HG03060 (cell line): ENCODE results near the gene AGBL3.

ENCODE experiments used
- ATAC-seq: cut with Tn5 transposase; IDR thresholded peaks from one replicate; pipeline ENCODE4 v1.9.1; 2021; ENCODE audit warnings: low read depth, moderate number of reproducible peaks; ENCODE audit not compliant: unreplicated experiment

Gene AGBL3

DNA sequence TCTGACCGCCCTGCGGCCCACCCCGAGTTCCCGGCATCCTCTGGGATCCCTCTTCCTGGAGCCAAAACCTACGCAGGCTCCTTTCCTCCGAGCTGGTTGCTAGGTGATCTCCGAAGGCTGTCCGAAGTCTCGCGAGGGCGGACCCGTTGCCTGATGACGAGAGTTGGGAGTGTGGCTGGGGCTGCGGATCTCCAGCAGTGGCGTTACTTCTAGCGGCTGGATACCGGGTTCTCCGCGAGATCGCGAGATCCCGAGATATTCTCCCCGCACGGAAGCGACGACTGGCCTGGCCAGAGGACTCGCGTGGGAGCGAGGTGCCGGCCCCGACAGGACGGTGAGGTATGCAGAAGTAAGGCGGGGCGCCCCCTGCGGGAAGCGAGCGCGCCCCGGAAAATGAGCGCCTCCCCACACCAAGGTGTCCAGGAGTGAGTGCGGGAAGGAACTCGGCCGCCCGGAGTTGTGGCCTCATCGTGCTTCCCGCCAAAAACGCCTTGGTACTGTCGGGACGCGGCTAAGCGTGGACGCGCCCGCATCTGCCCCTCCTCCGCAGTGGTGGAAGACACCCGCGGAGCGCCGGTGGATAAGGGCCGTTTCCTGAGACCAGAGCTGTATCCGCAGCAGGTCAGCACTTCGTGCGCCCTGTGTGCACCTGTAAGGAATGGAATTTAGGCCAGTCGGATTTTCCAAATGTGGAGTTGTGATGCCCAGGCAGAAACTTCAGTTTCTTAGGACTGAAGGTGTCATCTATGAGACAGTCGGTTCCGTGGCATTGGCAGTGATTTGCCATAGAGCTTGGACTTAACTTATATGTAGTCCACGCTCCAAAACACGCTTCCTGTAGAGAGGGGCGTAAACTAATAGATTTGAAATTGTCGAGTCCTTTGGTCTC lies at the start of gene AGBL3:
Gene AGBL3, plus strand, starts transcription at position 146 of the 889 bp plus-strand sequence. CDS start 1,426 bp downstream, outside the sequence.
- ATAC-seq, result peak; percentile 83

DNA sequence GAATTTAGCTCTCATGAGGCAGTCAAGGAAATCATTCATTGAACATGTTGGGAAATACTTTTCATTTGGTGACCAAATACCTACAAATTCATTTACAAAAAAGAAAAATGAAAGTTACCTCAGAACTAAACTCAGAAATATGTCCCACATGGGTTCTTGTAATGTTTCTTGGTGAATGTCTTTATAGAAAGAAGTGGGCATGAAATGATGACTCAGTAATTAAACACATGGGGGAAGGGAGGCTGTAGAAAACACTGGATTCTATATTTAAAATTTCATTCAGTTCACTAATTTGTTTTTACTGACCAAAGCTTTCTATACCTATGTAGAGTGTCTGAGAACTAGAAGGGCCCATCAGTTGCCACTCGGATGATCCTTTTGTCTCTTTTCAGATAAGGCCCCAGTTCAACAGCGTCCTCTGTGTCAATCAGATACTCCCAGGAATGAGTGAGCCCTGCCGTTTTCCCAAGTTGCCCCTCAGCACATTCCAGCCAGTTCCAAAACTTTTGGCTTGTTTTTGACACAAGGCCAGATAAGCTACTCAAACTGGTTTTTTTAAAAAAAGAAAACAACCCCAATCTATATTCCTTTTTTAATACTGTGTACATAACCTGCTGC lies 49.3 kb upstream of the AGBL3 start:
- no peak for ATAC-seq

- no peak for ATAC-seq
Measured at GRCh38 chr7:134938141-134938540, 48.2 kb upstream of the AGBL3 start.

GRCh38 chr7:134939136-134939535 lies 47.2 kb upstream of the AGBL3 start:
- ATAC-seq, result no peak

GRCh38 chr7:134940729-134941128 lies 45.6 kb upstream of the AGBL3 start:
- ATAC-seq, result no peak

GRCh38 chr7:134941185-134941900 lies 45.0 kb upstream of the AGBL3 start:
- ATAC-seq, result no peak

- ATAC-seq, result no peak
Measured at GRCh38 chr7:134941952-134942351, 44.4 kb upstream of the AGBL3 start.

- ATAC-seq, result no peak
Measured at GRCh38 chr7:134942690-134943466, 43.4 kb upstream of the AGBL3 start.

DNA sequence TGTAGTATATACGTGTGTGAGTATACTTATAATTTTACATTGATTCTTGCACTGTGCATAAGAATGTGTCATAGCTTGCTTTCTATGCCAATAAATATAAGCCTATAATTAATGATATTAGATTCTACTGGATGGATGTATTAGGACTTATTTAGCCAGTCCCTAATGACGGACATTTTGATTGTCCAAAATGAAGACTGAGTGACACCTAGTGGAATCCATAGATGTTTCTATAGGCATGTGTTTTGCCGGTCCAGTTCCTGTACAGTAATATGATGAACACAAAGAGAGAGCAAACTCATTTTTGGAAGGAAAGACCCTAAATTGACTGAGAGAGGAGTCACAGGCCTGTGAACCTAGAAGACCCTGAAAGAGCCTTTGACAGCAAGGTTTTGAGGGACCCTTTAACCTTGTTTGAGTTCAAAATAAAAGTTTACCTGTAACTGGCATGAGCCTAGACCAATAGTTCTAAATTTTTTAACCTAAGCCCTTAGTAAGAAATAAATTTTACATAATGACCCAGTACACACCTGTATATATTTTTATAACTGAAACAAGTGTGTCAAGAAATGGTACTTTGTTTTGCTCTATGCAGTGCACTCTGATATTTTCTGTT lies 42.4 kb upstream of the AGBL3 start:
- ATAC-seq, result no peak

DNA sequence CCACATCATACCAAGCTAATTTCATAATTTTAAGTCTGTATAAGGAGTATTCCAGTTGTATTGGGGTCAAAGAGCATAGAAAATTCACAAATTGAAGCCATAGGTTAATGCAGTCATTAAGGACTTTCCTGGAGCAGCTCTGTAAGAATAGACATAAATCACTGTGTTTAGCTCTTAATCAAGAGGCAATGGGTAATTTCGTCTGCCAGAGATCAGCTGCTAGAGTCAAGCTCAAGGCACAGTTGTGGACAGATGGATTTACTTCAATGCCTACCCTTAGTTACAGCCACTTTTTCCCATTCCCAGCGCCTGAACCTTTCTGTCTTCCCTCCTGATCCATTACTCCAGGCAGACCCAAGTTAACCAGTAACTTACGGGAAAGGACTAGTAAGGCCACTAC lies 40.6 kb upstream of the AGBL3 start:
- no peak for ATAC-seq

GRCh38 chr7:134946260-134946659 lies 40.0 kb upstream of the AGBL3 start:
- no peak for ATAC-seq

DNA sequence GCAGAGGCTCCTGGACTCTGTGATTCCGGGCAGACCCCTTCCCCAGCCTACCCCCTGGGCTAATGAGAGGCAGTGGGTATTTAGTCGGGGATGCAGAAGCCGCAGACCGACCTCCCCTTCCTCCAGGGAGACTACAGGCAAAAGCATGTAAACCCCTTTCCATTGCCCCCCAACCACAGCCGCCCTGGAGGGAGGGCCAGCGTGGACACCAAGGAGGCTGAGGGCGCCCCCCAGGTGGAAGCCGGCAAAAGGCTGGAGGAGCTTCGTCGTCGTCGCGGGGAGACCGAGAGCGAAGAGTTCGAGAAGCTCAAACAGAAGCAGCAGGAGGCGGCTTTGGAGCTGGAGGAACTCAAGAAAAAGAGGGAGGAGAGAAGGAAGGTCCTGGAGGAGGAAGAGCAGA lies 39.0 kb upstream of the AGBL3 start:
- ATAC-seq, result no peak

DNA sequence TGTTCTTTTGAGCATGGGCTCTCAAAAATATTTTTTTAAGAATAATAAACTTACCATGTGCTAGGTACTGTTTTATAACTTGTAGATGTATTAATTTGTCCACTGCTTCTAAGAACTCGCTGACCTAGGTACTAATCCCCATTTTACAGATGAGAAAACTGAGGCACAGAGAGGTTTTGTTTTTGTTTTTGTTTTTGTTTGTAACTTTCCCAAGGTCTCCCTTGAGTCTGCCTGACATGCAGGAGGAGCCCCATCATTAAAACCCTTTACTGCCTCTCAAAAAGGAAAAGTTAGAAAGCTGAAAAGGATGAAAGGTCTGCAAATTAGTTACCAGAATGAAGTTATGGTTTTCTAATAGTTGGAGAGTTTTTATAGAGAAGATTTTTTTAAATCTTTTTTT lies 38.5 kb upstream of the AGBL3 start:
- ATAC-seq, result no peak

DNA sequence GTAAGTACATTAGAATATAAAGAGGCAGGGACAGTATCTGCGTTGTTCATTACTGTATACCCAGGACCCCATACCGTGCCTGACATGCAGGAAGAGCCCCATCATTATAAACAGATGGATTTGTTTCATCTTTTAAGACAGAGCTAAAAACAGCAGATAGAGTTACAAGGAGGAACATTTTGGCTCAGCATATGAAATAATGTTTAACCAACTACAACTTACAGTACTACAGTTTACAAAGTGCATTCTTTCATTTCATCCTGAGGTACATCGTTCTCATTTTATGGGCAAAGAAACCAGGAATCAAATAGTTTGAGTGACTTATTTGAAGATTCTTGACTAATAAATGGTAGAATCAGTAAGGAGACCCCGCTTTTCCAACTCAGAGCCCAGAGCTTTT lies 38.1 kb upstream of the AGBL3 start:
- ATAC-seq, result no peak

GRCh38 chr7:134948736-134949135 lies 37.6 kb upstream of the AGBL3 start:
- ATAC-seq, result no peak

DNA sequence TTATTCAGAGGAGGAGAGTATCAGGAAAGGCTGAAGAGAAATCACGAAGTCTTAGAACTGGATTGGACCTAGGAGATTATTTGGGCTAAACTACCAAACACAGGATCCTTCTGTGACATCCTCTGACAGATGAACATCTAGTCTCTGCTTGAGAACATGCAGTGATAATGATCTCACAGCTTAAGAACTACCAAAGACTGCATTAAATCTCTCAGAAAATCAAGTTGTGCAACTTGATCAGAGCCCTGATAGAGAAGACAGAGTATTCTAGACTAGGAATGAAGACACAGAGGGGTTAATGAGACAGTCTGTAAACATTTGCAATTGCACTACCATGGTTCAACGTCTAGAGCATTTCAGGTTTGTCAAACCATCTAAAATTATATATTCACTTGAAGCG lies 37.1 kb upstream of the AGBL3 start:
- ATAC-seq, result no peak

GRCh38 chr7:134954197-134955082 lies 31.9 kb upstream of the AGBL3 start:
- no peak for ATAC-seq

GRCh38 chr7:134957005-134957404 lies 29.3 kb upstream of the AGBL3 start:
- no peak for ATAC-seq

GRCh38 chr7:134959810-134960209 lies 26.5 kb upstream of the AGBL3 start:
- ATAC-seq, result no peak
